HK-2 (cell line): Measurements from ENCODE around the gene POLR1B.
"Not testable (repeated sequence)": the region's sequence is repeated elsewhere in the genome, so short reads cannot be mapped to it uniquely, and the experiment has no call there.

Experiments used
- DNase-seq: peaks from one replicate; pipeline ENCODE4 v3.0.0-alpha.2; 2018; ENCODE audit not compliant: unreplicated experiment

POLR1B gene

GRCh38 chr2:112542123-112542983, at the start of gene POLR1B:
Gene POLR1B, plus strand, starts transcription at chr2:112542465. Its CDS starts 30 bp downstream, at chr2:112542495.
- DNase-seq, result peak; percentile 86

GRCh38 chr2:112493048-112493447, 49.2 kb upstream of the POLR1B start:
- DNase-seq, result no peak

GRCh38 chr2:112493858-112494648, 48.2 kb upstream of the POLR1B start:
- peak; percentile 18 for DNase-seq

GRCh38 chr2:112494828-112495227, 47.4 kb upstream of the POLR1B start:
- DNase-seq, result no peak

- DNase-seq, result not testable (repeated sequence)
Measured at GRCh38 chr2:112495878-112496277, 46.4 kb upstream of the POLR1B start.

GRCh38 chr2:112500850-112501484, 41.3 kb upstream of the POLR1B start:
- not testable (repeated sequence) for DNase-seq

GRCh38 chr2:112509239-112509998, 32.8 kb upstream of the POLR1B start:
- not testable (repeated sequence) for DNase-seq

- no peak for DNase-seq
Measured at GRCh38 chr2:112516801-112517200, 25.5 kb upstream of the POLR1B start.

- DNase-seq, result no peak
Measured at GRCh38 chr2:112518807-112519206, 23.5 kb upstream of the POLR1B start.

GRCh38 chr2:112519506-112519905, 22.8 kb upstream of the POLR1B start:
- DNase-seq, result no peak

GRCh38 chr2:112520234-112520783, 22.0 kb upstream of the POLR1B start:
- DNase-seq, result no peak

- DNase-seq, result no peak
Measured at GRCh38 chr2:112523291-112523777, 18.9 kb upstream of the POLR1B start.

- DNase-seq, result not testable (repeated sequence)
Measured at GRCh38 chr2:112524276-112524675, 18.0 kb upstream of the POLR1B start.

GRCh38 chr2:112528541-112528940, 13.7 kb upstream of the POLR1B start:
- no peak for DNase-seq

- DNase-seq, result no peak
Measured at GRCh38 chr2:112529757-112530156, 12.5 kb upstream of the POLR1B start.

- no peak for DNase-seq
Measured at GRCh38 chr2:112530728-112531127, 11.5 kb upstream of the POLR1B start.

- DNase-seq, result no peak
Measured at GRCh38 chr2:112534826-112535225, 7.4 kb upstream of the POLR1B start.

- DNase-seq, result not testable (repeated sequence)
Measured at GRCh38 chr2:112536665-112537064, 5.6 kb upstream of the POLR1B start.

- DNase-seq, result no peak
Measured at GRCh38 chr2:112539306-112539705, 3.0 kb upstream of the POLR1B start.

- no peak for DNase-seq
Measured at GRCh38 chr2:112540906-112541305, 1.4 kb upstream of the POLR1B start.
